Kidney epithelial cell (primary cell): ENCODE results near the gene FADD. TPM values are rescaled to one million over a fixed set of nuclear protein-coding genes. Genes with fewer than 3 reads are reported as not detected.

Experiments
- DNase-seq: peaks from one replicate; pipeline ENCODE4 v3.0.0-alpha.2; 2010; ENCODE audit warnings: low read depth
- H3K27me3 ChIP-seq: 2 replicates; pipeline ENCODE4 v1.6.0; 2011; ENCODE audit warnings: low read length; ENCODE audit not compliant: control insufficient read depth, insufficient read depth
- H3K36me3 ChIP-seq: 2 replicates; pipeline ENCODE4 v1.5.1; 2011; ENCODE audit warnings: low read length; ENCODE audit not compliant: control insufficient read depth, insufficient read depth
- H3K4me3 ChIP-seq: 2 replicates; pipeline ENCODE4 v1.5.1; 2011; ENCODE audit warnings: low read depth, mild to moderate bottlenecking, control low read depth, low read length
- CTCF ChIP-seq: IDR thresholded peaks from 2 replicates; pipeline ENCODE4 v1.5.1; 2011; ENCODE audit warnings: mild to moderate bottlenecking, moderate library complexity, low read length, control low read depth, inconsistent platforms; ENCODE audit not compliant: insufficient read depth, poor library complexity, severe bottlenecking
- total RNA-seq: library from RNA; depleted of rRNA; stranded (reverse); fragments of >200 nt; gene quantifications from 2 replicates; pipeline ENCODE4 v1.2.3, GENCODE V29; 2015

The FADD gene
- total RNA-seq, 1 donor from 2014 or later = 51.5 TPM

GRCh38 chr11:70175236-70175698 is 27.8 kb upstream of the FADD start:
- Histone ChIP-seq H3K36me3 (no peaks in the 10 kb centered on the region), H3K27me3 (peaks cover 2% of the 10 kb centered on the region), H3K4me3 (no peak overlapping the region)
- no peak for DNase-seq
- no peak for TF ChIP-seq CTCF

- DNase-seq = no peak
- no peaks in the 10 kb centered on the region for H3K36me3 ChIP-seq
Measured at GRCh38 chr11:70176940-70177689, 26.0 kb upstream of the FADD start.

GRCh38 chr11:70180906-70181305 is 22.2 kb upstream of the FADD start:
- H3K36me3 ChIP-seq = no peaks in the 10 kb centered on the region
- DNase-seq = no peak
- no peak for TF ChIP-seq CTCF
- no peak overlapping the region for H3K4me3 ChIP-seq
- peaks cover 5% of the 10 kb centered on the region for H3K27me3 ChIP-seq

More at GRCh38 chr11:70176940-70177689, 26.0 kb upstream of the FADD start:
- Histone ChIP-seq H3K27me3 (peaks cover 2% of the 10 kb centered on the region), H3K4me3 (no peak overlapping the region)
- peak; percentile 56 for TF ChIP-seq CTCF

- peaks cover 5% of the 10 kb centered on the region for H3K27me3 ChIP-seq
- H3K4me3 ChIP-seq = no peak overlapping the region
- TF ChIP-seq CTCF = no peak
- DNase-seq = no peak
- H3K36me3 ChIP-seq = no peaks in the 10 kb centered on the region
Measured at GRCh38 chr11:70182266-70182665, 20.8 kb upstream of the FADD start.

GRCh38 chr11:70183032-70183431 is 20.1 kb upstream of the FADD start:
- H3K4me3 ChIP-seq = no peak overlapping the region
- no peaks in the 10 kb centered on the region for H3K36me3 ChIP-seq
- peaks cover 5% of the 10 kb centered on the region for H3K27me3 ChIP-seq
- TF ChIP-seq CTCF = no peak
- DNase-seq = no peak

GRCh38 chr11:70183483-70184176 is 19.5 kb upstream of the FADD start:
- H3K36me3 ChIP-seq = no peaks in the 10 kb centered on the region
- TF ChIP-seq CTCF = no peak
- peaks cover 7% of the 10 kb centered on the region for H3K27me3 ChIP-seq
- no peak for DNase-seq
- no peak overlapping the region for H3K4me3 ChIP-seq
